Thoracic aorta (tissue), 2 donors: ENCODE data around the gene CHPT1. TPM values are rescaled to one million over a fixed set of nuclear protein-coding genes. Genes with fewer than 3 reads are reported as not detected.
"Not testable (repeated sequence)": the region's sequence is repeated elsewhere in the genome, so short reads cannot be mapped to it uniquely, and the experiment has no call there.

ENCODE experiments used
- ATAC-seq: fragments of 150-250 bp; one replicate; pipeline ENCODE4 v1.8.0; 2017; ENCODE audit warnings: low read depth; ENCODE audit not compliant: insufficient number of reproducible peaks, low FRiP score
- DNase-seq: peaks from one replicate; pipeline ENCODE4 v3.0.0-alpha.2; 2020; ENCODE audit warnings: low spot score
- H3K27ac ChIP-seq, 2 donors: fragments of 200-600 bp; sonication (generic); 1 replicate in 1 of 2; 2 replicates in 1 of 2; pipeline ENCODE4 v1.5.1; 2016; ENCODE audit warnings: mild to moderate bottlenecking in 2 of 2, moderate library complexity in 2 of 2
- H3K27me3 ChIP-seq: fragments of 200-600 bp; sonication (generic); replicated peaks from 2 replicates; pipeline ENCODE4 v1.6.0; 2016; ENCODE audit warnings: mild to moderate bottlenecking; ENCODE audit not compliant: insufficient read depth
- H3K36me3 ChIP-seq: fragments of 200-600 bp; sonication (generic); one replicate; pipeline ENCODE4 v1.5.1; 2016
- H3K4me1 ChIP-seq, 2 donors: fragments of 200-600 bp; sonication (generic); 1 replicate in 1 of 2; 2 replicates in 1 of 2; pipeline versions ENCODE4 v1.5.1 to v1.6.0; 2016; ENCODE audit warnings: low read depth in 2 of 2, mild to moderate bottlenecking in 1 of 2; ENCODE audit not compliant: control insufficient read depth in 1 of 2
- H3K4me3 ChIP-seq: fragments of 200-600 bp; sonication (generic); 2 replicates; pipeline ENCODE4 v1.5.1; 2016; ENCODE audit warnings: mild to moderate bottlenecking
- H3K9me3 ChIP-seq: fragments of 200-600 bp; sonication (generic); 2 replicates; pipeline ENCODE4 v1.5.1; 2016
- CTCF ChIP-seq: fragments of 200-600 bp; sonication (generic); IDR thresholded peaks from one replicate; pipeline ENCODE4 v1.5.1; 2019; ENCODE audit warnings: antibody characterized with exemption
- total RNA-seq, 2 donors: library from RNA; depleted of rRNA; stranded (reverse); fragments of >200 nt; gene quantifications; one replicate each; pipeline versions ENCODE4 v1.1.0 to v1.2.3, GENCODE V29; 2016

CHPT1 gene
- total RNA-seq, 2 donors from 2014 or later = 47.6 to 64.2 TPM

- DNase-seq (no peak), ATAC-seq (no peak)
- H3K27ac ChIP-seq = no peak overlapping the region
- H3K4me1 ChIP-seq = no peaks in the 10 kb centered on the region
- no peaks in the 10 kb centered on the region for H3K27me3 ChIP-seq
- TF ChIP-seq CTCF = no peak
- H3K9me3 ChIP-seq = no peaks in the 10 kb centered on the region
- H3K4me3 ChIP-seq = no peak overlapping the region
- H3K36me3 ChIP-seq = no peaks in the 10 kb centered on the region
These were observed 43.9 kb upstream of the CHPT1 start for GRCh38 chr12:101653503-101653902.

GRCh38 chr12:101654442-101654841 lies 43.0 kb upstream of the CHPT1 start:
- no peak overlapping the region for H3K27ac ChIP-seq
- H3K4me3 ChIP-seq = no peak overlapping the region
- no peaks in the 10 kb centered on the region for H3K27me3 ChIP-seq
- no peaks in the 10 kb centered on the region for H3K4me1 ChIP-seq
- no peak for ATAC-seq
- no peaks in the 10 kb centered on the region for H3K36me3 ChIP-seq
- TF ChIP-seq CTCF = no peak
- no peaks in the 10 kb centered on the region for H3K9me3 ChIP-seq
- no peak for DNase-seq

GRCh38 chr12:101655393-101655792 lies 42.0 kb upstream of the CHPT1 start:
- Histone ChIP-seq H3K4me1 (no peaks in the 10 kb centered on the region), H3K9me3 (no peaks in the 10 kb centered on the region), H3K36me3 (no peaks in the 10 kb centered on the region), H3K27ac (no peak overlapping the region), H3K27me3 (no peaks in the 10 kb centered on the region), H3K4me3 (no peak overlapping the region)
- no peak for DNase-seq
- TF ChIP-seq CTCF = no peak
- no peak for ATAC-seq

GRCh38 chr12:101660662-101661061 lies 36.8 kb upstream of the CHPT1 start:
- not testable (repeated sequence) for DNase-seq, H3K27me3 ChIP-seq, H3K4me3 ChIP-seq, H3K4me1 ChIP-seq, H3K36me3 ChIP-seq, H3K27ac ChIP-seq, H3K9me3 ChIP-seq, ATAC-seq

GRCh38 chr12:101663298-101663697 lies 34.1 kb upstream of the CHPT1 start:
- Histone ChIP-seq H3K36me3 (no peaks in the 10 kb centered on the region), H3K9me3 (no peaks in the 10 kb centered on the region), H3K4me1 (no peaks in the 10 kb centered on the region), H3K4me3 (no peak overlapping the region), H3K27ac (no peak overlapping the region), H3K27me3 (no peaks in the 10 kb centered on the region)
- ATAC-seq (no peak), DNase-seq (no peak)
- no peak for TF ChIP-seq CTCF

- ATAC-seq = no peak
- no peak for DNase-seq
- Histone ChIP-seq H3K4me1 (no peaks in the 10 kb centered on the region), H3K27ac (no peak overlapping the region), H3K27me3 (no peaks in the 10 kb centered on the region), H3K9me3 (no peaks in the 10 kb centered on the region), H3K36me3 (no peaks in the 10 kb centered on the region), H3K4me3 (no peak overlapping the region)
- no peak for TF ChIP-seq CTCF
These were observed 32.4 kb upstream of the CHPT1 start for GRCh38 chr12:101664992-101665391.
